GM23248 (cell line): ENCODE data around the gene HSPG2.

ENCODE experiments used
- EZH2 ChIP-seq: fragments of 200-600 bp; sonication (generic); IDR thresholded peaks from 2 replicates; pipeline ENCODE4 v1.6.1; 2018; ENCODE audit warnings: antibody characterized with exemption, mild to moderate bottlenecking; ENCODE audit not compliant: insufficient read depth, poor library complexity, severe bottlenecking
- EZH2phosphoT487 ChIP-seq: fragments of 200-600 bp; sonication (generic); IDR thresholded peaks from 2 replicates; pipeline ENCODE4 v1.6.1; 2018; ENCODE audit warnings: antibody characterized with exemption, moderate library complexity, mild to moderate bottlenecking, low read depth; ENCODE audit not compliant: insufficient read depth

DNA sequence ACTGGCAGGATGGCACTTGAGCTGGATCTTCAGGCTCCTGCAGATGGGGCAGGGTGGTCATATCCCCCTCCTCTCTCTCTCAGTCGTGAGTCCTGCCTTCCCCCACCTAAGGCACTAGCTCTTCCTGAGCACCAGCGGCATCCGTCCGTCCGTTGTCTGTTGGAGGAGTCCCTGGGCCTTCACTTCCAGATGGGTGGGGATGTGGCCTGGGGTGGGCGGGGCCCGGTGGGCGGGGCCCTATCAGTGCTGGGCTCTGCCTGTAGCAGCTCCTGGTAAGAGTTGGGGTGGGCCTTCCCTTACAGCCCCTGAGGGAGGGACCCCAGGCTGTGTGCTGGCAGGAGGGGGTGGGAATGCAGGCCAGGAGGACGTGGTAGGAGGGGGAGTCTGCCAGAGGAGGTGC lies 114.8 kb downstream of the HSPG2 start:
- TF ChIP-seq EZH2 (no peak), EZH2phosphoT487 (no peak)
